Measurements from ENCODE around the gene SPATS2L.

DNA sequence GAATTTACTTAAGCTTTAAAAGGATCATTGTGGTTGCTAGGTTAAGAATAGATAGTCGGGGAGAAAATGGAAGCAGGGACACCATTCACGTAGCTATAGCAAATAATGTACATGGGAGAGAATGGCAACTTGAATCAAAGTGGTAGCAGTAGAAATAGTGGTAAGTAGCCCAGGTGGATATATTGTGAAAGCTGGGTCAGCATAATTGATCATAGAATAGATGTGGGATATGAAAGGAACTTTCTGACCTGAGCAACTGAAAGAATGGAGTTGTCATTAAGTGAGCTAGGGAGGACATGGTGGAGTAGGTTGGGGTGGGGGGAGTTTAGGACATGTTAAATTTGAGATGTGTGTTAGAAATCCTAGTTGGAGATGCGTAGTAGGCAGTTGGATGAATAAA, 221.7 kb downstream of the SPATS2L start:
- TF ChIP-seq, protein P1, sequence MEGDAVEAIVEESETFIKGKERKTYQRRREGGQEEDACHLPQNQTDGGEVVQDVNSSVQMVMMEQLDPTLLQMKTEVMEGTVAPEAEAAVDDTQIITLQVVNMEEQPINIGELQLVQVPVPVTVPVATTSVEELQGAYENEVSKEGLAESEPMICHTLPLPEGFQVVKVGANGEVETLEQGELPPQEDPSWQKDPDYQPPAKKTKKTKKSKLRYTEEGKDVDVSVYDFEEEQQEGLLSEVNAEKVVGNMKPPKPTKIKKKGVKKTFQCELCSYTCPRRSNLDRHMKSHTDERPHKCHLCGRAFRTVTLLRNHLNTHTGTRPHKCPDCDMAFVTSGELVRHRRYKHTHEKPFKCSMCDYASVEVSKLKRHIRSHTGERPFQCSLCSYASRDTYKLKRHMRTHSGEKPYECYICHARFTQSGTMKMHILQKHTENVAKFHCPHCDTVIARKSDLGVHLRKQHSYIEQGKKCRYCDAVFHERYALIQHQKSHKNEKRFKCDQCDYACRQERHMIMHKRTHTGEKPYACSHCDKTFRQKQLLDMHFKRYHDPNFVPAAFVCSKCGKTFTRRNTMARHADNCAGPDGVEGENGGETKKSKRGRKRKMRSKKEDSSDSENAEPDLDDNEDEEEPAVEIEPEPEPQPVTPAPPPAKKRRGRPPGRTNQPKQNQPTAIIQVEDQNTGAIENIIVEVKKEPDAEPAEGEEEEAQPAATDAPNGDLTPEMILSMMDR (conservative IDR thresholded peaks at IDR 0.05 in 1 of 2, IDR thresholded peaks at IDR 0.05 in 1 of 2; ENCODE audit: extremely low read depth in 1 of 2, insufficient read depth in 1 of 2, low read depth in 1 of 2, low read length in 2 of 2) = no peak
- TF ChIP-seq EZH2 (IDR thresholded peaks at IDR 0.05; ENCODE audit: borderline replicate concordance, low read length) = no peak
